HEK293 (cell line): ENCODE data around the gene USP19.

ENCODE experiments used
- CTCF ChIA-PET: fragments of 350-600 bp; formaldehyde crosslinking; extraction: SDS; loops from one replicate; lab custom pipeline; 2021; ENCODE audit warnings: antibody characterized with exemption; lab: Yijun Ruan, JAX
- POLR2A ChIA-PET: fragments of 300-600 bp; formaldehyde crosslinking; extraction: SDS; loops from one replicate; lab custom pipeline; 2020; ENCODE audit warnings: antibody characterized with exemption, inconsistent platforms; lab: Yijun Ruan, JAX
- H3K27ac ChIP-seq: fragments of 200-500 bp; sonication (Bioruptor generic); 2 replicates; pipeline ENCODE4 v1.5.1; 2014; ENCODE audit warnings: low read depth, low read length, control low read depth, inconsistent platforms; ENCODE audit errors: extremely low read depth
- H3K36me3 ChIP-seq, 2 experiments: fragments of 200-500 bp in 1 of 2; sonication (Bioruptor generic) in 1 of 2; 1 replicate in 1 of 2; 2 replicates in 1 of 2; pipeline ENCODE4 v1.5.1; 2014 to 2017; ENCODE audit warnings: inconsistent platforms in 2 of 2, low read length in 2 of 2; ENCODE audit not compliant: control insufficient read depth in 2 of 2, insufficient read depth in 1 of 2
- H3K4me1 ChIP-seq: fragments of 200-500 bp; sonication (Bioruptor generic); 2 replicates; pipeline ENCODE4 v1.5.1; 2014; ENCODE audit warnings: mild to moderate bottlenecking, low read length, inconsistent platforms; ENCODE audit not compliant: control insufficient read depth, insufficient read depth
- H3K4me3 ChIP-seq: 2 replicates; pipeline ENCODE4 v1.5.1; 2011; ENCODE audit warnings: low read depth, mild to moderate bottlenecking, control low read depth, low read length, moderate library complexity
- H3K9me3 ChIP-seq: fragments of 200-500 bp; sonication (Bioruptor generic); 2 replicates; pipeline ENCODE4 v1.5.1; 2014; ENCODE audit warnings: low read depth, low read length, inconsistent platforms; ENCODE audit not compliant: control insufficient read depth, insufficient read depth
- PRDM10 ChIP-seq: fragments of 450-650 bp; formaldehyde crosslinking; IDR thresholded peaks from 2 replicates; pipeline ENCODE4 v1.5.1; 2016; ENCODE audit warnings: missing biosample characterization, missing genetic modification characterization
- PRDM2 ChIP-seq: fragments of 450-650 bp; formaldehyde crosslinking; IDR thresholded peaks from 2 replicates; pipeline ENCODE4 v1.5.1; 2016; ENCODE audit warnings: missing biosample characterization, missing genetic modification characterization, borderline replicate concordance
- RBAK ChIP-seq: fragments of 450-650 bp; formaldehyde crosslinking; IDR thresholded peaks from 2 replicates; pipeline ENCODE4 v1.5.1; 2016; ENCODE audit warnings: missing biosample characterization, missing genetic modification characterization
- ZBTB8A ChIP-seq: fragments of 450-650 bp; formaldehyde crosslinking; IDR thresholded peaks from 2 replicates; pipeline ENCODE4 v1.5.1; 2016; ENCODE audit warnings: missing biosample characterization, missing genetic modification characterization
- ZNF19 ChIP-seq: fragments of 450-650 bp; formaldehyde crosslinking; IDR thresholded peaks from 2 replicates; pipeline ENCODE4; 2016; ENCODE audit warnings: missing biosample characterization, missing genetic modification characterization, low read depth
- ZNF449 ChIP-seq: fragments of 450-650 bp; formaldehyde crosslinking; IDR thresholded peaks from 2 replicates; pipeline ENCODE4 v1.5.1; 2017; ENCODE audit warnings: missing biosample characterization, mild to moderate bottlenecking, missing genetic modification characterization, moderate library complexity
- ZNF623 ChIP-seq: fragments of 450-650 bp; formaldehyde crosslinking; IDR thresholded peaks from 2 replicates; pipeline ENCODE4 v1.5.1; 2016; ENCODE audit warnings: missing biosample characterization, missing genetic modification characterization
- ZNF707 ChIP-seq: fragments of 450-650 bp; formaldehyde crosslinking; IDR thresholded peaks from 2 replicates; pipeline ENCODE4 v1.5.1; 2016; ENCODE audit warnings: missing biosample characterization, missing genetic modification characterization
- ZNF747 ChIP-seq: fragments of 450-650 bp; formaldehyde crosslinking; IDR thresholded peaks from 2 replicates; pipeline ENCODE4 v1.5.1; 2016; ENCODE audit warnings: missing biosample characterization, missing genetic modification characterization

The USP19 gene

GRCh38 chr3:49132437-49133225 lies 12.0 kb upstream of the USP19 start, which contains the start of gene LAMB2 (continued):
- TF ChIP-seq PRDM10 (tag by site-specific recombination) (peak; percentile 77), ZNF19 (no peak), PRDM2 (tag by site-specific recombination) (no peak)

- Histone ChIP-seq H3K36me3 (peaks cover 0 to 39% of the 10 kb centered on the region in 2 experiments; a peak in 2 of 3 replicates), H3K9me3 (no peaks in the 10 kb centered on the region), H3K4me3 (peak overlapping the region; percentile 71), H3K27ac (0 out of 2 replicates have a peak overlapping the region, but pooled peaks have one; percentile 52), H3K4me1 (no peaks in the 10 kb centered on the region; the same call in 1 of the 2 replicates)
- ChIA-PET POLR2A (interaction anchor here (0.6 to 3.4 kb wide), 8 partner anchors 11 to 338 kb away, joined by 3 to 31 read pairs (median 4); partner anchors contain the start of genes DAG1, IMPDH2, QRICH1 and RHOA), CTCF (interaction anchor here (0.8 to 1.0 kb wide), 2 partner anchors 39 to 108 kb away, joined by 3 to 4 read pairs; partner anchors contain the start of gene KLHDC8B)
- TF ChIP-seq ZNF707 (tag by site-specific recombination) (no peak), ZNF449 (no peak), ZBTB8A (tag by site-specific recombination) (no peak), ZNF747 (no peak)
Measured at GRCh38 chr3:49132073-49132436, 11.4 kb upstream of the USP19 start.

GRCh38 chr3:49131576-49131975 lies 11.0 kb upstream of the USP19 start:
- H3K36me3 ChIP-seq: peaks cover 0 to 39% of the 10 kb centered on the region in 2 experiments; a peak in 2 of 3 replicates
- TF ChIP-seq RBAK (tag by site-specific recombination): no peak
- TF ChIP-seq ZNF623: peak; percentile 49; the same call in 1 of the 2 replicates
- TF ChIP-seq, all 188 proteins: peak for 1
- Histone ChIP-seq H3K4me1 (no peaks in the 10 kb centered on the region; the same call in 1 of the 2 replicates), H3K9me3 (no peaks in the 10 kb centered on the region), H3K4me3 (no peak overlapping the region), H3K27ac (no peak overlapping the region)
- POLR2A ChIA-PET: interaction anchor here (0.9 to 3.4 kb wide), 4 partner anchors 11 to 280 kb away, joined by 3 to 31 read pairs (median 6); partner anchors contain the start of genes QRICH1, RHOA and USP19
- CTCF ChIA-PET: interaction anchor here (0.6 kb wide), 1 partner anchor 393 kb away, joined by 4 read pairs; no protein-coding TSS in a partner anchor
